GM18508 (cell line): ENCODE measurements around the gene EDA.

Experiments used
- ATAC-seq: cut with Tn5 transposase; IDR thresholded peaks from one replicate; pipeline ENCODE4 v1.9.1; 2021; ENCODE audit warnings: moderate number of reproducible peaks; ENCODE audit not compliant: insufficient read depth, unreplicated experiment

EDA gene

GRCh38 chrX:70049406-70049805 lies 433.5 kb downstream of the EDA start:
- no peak for ATAC-seq

GRCh38 chrX:70049925-70050324 lies 434.0 kb downstream of the EDA start, which contains the start of gene AWAT2:
AWAT2 (minus strand) TSS chrX:70049938; CDS start chrX:70049932, 6 bp downstream.
- no peak for ATAC-seq

GRCh38 chrX:70052895-70053615 lies 437.1 kb downstream of the EDA start:
- ATAC-seq = no peak

GRCh38 chrX:70054391-70054790 lies 438.5 kb downstream of the EDA start:
- ATAC-seq = no peak

- no peak for ATAC-seq
Observed at GRCh38 chrX:70062076-70062475, 446.2 kb downstream of the EDA start, which contains the start of gene OTUD6A. OTUD6A (plus strand) TSS chrX:70062457; CDS start chrX:70062525, 68 bp downstream.

GRCh38 chrX:70062961-70063550 lies 447.1 kb downstream of the EDA start:
- no peak for ATAC-seq

DNA sequence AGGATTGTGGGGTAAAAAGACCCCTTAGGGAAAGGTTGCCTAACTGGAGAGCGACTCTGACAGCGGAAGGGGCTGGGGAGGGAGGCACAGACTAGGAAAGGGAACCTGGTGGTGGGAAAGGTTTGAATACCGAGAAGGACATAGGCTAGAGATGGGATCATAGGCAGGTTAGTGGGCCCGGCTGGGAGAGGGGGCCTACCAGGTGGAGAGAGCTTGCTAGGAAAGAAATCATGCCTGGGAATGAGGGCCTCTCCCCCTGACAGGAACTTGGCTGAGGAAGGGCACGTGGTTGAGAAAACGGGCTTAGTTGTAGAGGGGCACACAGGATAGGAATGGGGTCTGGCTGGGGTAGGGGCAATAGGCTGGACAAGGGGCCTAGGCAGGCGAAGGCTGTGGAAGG lies 450.7 kb downstream of the EDA start:
- no peak for ATAC-seq

DNA sequence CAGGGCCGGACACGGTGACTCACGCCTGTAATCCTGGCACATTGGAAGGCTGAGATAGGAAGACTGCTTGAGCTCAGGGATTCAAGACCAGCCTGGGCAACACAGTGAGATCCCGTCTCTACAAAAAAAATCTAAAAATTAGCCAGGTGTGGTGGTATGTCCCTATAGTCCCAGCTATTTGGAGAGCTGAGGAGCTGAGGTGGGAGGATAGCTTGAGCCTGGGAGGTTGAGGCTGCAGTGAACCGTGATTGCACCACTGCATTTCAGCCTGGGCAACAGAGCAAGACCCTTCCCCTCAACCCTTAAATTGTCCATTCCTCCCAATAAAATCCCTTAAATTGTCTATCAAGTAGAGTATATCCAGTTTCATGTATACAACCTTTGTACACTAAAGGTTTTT lies 463.4 kb downstream of the EDA start:
- no peak for ATAC-seq

- ATAC-seq = no peak
Observed at GRCh38 chrX:70079870-70080269, 464.0 kb downstream of the EDA start.

- no peak for ATAC-seq
Observed at GRCh38 chrX:70082723-70083122, 466.8 kb downstream of the EDA start.

- no peak for ATAC-seq
Observed at GRCh38 chrX:70084592-70085240, 468.8 kb downstream of the EDA start.

- ATAC-seq = no peak
Observed at GRCh38 chrX:70087857-70088630, 472.1 kb downstream of the EDA start.

GRCh38 chrX:70088751-70089150 lies 472.8 kb downstream of the EDA start:
- ATAC-seq = no peak
